RCC 7860 (cell line): ENCODE data around the gene ENPP7.

Experiments
- DNase-seq: peaks from one replicate; pipeline ENCODE4 v3.0.0-alpha.2; 2015; ENCODE audit warnings: low spot score
- FAIRE-seq: peaks from 2 replicates; lab custom pipeline; 2012; peaks lifted over from hg19 to GRCh38; lab: Jason Lieb, UNC

ENPP7 gene, protein sequence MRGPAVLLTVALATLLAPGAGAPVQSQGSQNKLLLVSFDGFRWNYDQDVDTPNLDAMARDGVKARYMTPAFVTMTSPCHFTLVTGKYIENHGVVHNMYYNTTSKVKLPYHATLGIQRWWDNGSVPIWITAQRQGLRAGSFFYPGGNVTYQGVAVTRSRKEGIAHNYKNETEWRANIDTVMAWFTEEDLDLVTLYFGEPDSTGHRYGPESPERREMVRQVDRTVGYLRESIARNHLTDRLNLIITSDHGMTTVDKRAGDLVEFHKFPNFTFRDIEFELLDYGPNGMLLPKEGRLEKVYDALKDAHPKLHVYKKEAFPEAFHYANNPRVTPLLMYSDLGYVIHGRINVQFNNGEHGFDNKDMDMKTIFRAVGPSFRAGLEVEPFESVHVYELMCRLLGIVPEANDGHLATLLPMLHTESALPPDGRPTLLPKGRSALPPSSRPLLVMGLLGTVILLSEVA

GRCh38 chr17:79730769-79731483 is at the start of gene ENPP7:
Gene ENPP7 (plus strand): TSS chr17:79730943. CDS start chr17:79731140, 197 bp downstream.
- no peak for FAIRE-seq
- no peak for DNase-seq

GRCh38 chr17:79681101-79681621 is 49.6 kb upstream of the ENPP7 start:
- FAIRE-seq: no peak

GRCh38 chr17:79681628-79682261 is 49.0 kb upstream of the ENPP7 start:
- no peak for DNase-seq
- no peak for FAIRE-seq

More at GRCh38 chr17:79681101-79681621, 49.6 kb upstream of the ENPP7 start:
- no peak for DNase-seq

- no peak for DNase-seq
- FAIRE-seq: no peak
Measured at GRCh38 chr17:79683365-79683764, 47.4 kb upstream of the ENPP7 start.

DNA sequence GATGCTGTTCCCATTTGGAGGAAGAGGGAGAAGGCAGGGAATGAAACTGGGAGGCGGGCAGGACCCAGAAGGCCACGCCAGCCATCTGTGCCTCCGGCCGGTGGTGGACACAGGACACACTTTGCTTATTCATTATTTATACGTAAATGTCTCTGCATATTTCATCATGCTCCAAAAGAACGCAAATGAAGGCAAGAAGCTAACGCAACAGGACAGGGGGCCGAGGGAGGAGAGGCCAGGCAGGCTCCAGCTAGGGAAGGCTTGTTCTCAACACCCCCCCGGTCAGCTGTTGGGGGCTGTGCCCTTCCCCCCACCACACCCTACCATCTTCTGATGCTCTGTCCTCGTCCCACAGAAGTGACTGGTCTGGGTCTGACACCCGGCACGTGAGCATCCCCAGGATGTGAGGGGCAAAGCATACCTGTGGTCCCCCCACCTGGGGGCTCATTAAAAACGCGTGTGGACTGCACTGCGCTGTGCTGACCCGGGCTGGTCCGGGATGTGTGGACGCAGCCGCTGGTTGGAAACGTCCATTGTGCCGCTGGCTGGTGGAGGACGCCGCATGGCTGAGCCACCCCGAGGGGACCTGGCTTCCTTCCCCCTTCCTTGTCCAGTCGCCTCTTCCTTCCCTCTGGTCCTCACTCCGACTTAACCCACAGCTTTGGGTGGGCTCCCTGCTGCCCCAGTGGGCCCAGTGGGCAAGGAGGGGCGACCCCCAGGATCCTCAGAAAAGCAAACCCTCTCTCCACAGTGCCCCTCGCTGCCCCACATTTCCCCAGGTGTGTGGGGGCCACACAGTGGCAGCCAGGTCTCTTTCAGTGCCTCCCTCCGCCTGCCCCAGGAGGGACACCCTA is 46.4 kb upstream of the ENPP7 start:
- FAIRE-seq (no peak), DNase-seq (no peak)

DNA sequence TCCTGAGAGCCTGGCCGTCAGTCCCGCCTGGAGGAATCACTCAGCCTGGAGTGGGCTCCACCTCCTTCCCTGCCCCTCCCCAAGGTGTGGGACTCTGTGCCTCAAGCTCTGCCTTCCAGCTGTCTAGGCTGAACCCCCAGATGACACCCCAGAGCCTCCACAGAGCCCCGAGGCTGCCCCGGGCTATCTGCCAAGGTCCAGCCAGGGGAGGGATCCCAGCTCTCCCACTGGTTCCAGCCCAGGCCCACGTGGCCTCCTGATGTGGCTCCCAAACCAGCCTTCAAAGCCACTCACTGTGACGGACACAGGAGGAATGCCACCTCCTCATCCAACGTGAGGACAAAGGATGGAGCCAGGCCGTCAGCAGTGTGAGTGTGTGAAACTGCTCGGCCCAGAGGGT is 45.6 kb upstream of the ENPP7 start:
- FAIRE-seq: no peak
- DNase-seq: no peak

- FAIRE-seq: no peak
Measured at GRCh38 chr17:79686476-79686875, 44.3 kb upstream of the ENPP7 start.

GRCh38 chr17:79690466-79690865 is 40.3 kb upstream of the ENPP7 start:
- no peak for DNase-seq
- FAIRE-seq: no peak

More at GRCh38 chr17:79686476-79686875, 44.3 kb upstream of the ENPP7 start:
- DNase-seq: no peak

DNA sequence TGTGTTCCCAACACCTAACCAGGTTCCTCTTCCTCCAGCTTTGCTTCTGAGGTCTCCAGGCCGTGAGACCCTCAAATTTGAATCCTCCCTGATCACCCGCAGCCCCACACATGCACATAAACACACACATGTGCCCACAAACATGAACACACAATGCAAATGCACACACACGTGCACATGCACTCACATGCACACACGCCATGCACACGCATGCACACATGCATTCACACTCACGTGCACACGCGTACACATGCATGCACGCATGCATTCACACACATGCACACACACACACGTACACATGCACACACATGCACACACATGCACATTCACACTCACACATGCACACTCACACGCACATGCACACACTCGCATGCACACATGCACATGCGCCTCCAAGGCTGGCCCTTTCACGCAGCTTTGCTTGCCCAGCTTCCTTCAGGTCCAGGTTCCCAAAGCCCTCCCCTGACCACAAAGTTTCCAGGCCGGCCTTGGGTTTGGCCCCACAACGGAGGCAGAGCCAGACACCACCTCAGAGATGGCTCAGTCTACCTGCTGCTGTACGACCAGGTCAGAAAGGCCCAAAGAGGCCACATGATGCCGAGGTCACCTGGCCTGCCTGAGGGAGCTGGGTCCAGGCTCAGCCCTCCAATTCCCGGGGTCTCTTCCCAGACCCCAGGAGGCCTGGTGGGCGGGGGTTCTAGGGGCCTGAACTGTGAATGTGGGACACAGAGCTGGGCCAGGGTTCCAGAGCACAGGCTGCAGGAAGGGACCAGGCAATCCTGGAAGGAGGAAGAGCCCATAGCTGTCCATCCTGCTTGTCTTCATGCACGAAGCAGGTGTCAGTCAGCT is 39.5 kb upstream of the ENPP7 start:
- no peak for FAIRE-seq
- no peak for DNase-seq

DNA sequence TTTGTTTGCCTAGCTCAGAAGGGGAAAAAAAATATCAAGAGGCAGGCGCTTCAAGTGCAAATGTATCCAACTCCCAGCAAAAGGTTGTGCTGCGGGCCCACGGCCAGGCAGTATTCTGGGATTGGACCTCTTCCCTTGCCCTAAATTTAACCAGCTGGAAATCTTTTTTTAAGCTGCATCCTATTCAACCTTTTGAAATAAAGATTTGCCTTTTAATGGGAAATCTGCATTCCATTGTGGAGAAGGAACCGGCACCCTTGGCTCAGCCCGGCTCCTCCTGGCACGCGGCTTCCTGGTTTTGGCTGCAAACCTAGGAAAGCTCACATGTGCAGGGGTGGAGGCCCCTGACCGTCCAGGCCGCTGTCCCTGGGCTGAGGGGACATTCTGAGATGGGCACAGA is 38.8 kb upstream of the ENPP7 start:
- FAIRE-seq: no peak

DNA sequence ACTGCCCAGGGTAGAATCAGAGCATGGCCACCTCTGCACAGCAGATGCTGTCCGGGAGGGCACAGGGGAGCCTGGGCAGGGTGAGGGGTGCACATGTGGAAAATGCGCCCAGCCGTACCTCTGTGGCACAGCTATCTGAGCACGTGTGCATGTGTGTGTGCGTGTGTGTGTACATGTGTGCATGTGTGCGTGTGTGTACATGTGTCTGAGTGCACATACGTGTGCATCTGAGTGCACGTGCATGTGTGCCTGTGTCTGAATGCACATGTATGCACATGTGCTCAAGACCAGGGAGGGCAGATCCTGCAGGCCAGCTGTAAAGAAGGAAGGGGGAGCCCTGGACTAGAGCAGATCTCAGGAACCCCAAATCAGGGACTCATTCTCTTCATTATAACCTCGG is 37.3 kb upstream of the ENPP7 start:
- DNase-seq (no peak), FAIRE-seq (no peak)

More for the DNA sequence above, 38.8 kb upstream of the ENPP7 start:
- no peak for DNase-seq

GRCh38 chr17:79695293-79695790 is 35.4 kb upstream of the ENPP7 start:
- DNase-seq: no peak
- FAIRE-seq: no peak

GRCh38 chr17:79695797-79696609 is 34.7 kb upstream of the ENPP7 start:
- no peak for DNase-seq
- no peak for FAIRE-seq

GRCh38 chr17:79696610-79696982 is 34.1 kb upstream of the ENPP7 start:
- FAIRE-seq (no peak), DNase-seq (no peak)

- DNase-seq: no peak
- FAIRE-seq: no peak
Measured at GRCh38 chr17:79698146-79698846, 32.4 kb upstream of the ENPP7 start.

DNA sequence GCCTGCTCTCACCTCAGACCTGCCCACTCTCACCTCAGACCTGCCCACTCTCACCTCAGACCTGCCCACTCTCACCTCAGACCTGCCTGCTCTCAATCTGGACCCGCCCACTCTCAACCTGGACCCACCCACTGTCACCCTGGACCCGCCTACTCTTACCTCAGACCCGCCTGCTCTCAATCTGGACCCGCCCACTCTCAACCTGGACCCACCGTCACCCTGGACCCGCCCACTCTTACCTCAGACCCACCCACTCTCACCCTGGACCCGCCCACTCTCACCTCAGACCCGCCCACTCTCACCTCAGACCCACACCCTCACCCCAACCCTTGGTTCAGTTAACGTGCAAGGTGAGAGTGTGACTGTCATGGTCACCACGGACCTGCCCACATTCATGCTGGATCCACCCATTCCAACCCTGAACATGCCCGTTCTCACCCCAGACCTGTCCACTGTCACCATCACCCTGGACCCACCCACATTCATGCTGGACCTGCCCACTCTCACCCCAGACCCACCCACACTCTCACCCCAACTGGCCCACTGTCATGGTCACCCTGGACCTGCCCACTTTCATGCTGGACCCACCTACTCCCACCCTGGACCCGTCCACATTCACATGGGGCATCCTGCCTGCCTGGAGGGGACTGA is 31.2 kb upstream of the ENPP7 start:
- DNase-seq (no peak), FAIRE-seq (no peak)

DNA sequence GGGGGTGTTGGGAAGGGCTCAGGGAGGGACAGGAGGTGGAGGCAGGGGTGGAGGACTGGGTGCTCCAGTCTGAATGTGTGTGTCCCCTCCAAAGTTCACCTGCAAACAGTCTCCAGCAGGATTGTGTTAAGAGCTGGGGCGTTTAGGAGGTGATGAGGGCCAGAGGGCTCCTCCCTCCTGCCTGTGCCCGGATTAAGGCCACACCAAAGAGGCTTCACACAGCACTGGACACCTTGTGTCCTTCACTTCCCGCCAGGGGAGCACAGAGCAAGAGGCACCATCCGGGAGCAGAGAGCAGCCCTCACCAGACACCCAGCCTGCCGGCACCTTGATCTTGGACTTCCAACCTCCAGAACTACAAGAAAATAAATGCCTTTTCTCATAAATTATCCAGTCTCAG is 30.2 kb upstream of the ENPP7 start:
- FAIRE-seq: no peak
- DNase-seq: no peak
